ENCODE measurements around the gene PSMD9.
"Not testable (repeated sequence)": the region's sequence is repeated elsewhere in the genome, so short reads cannot be mapped to it uniquely, and the experiment has no call there.

PSMD9 gene, protein sequence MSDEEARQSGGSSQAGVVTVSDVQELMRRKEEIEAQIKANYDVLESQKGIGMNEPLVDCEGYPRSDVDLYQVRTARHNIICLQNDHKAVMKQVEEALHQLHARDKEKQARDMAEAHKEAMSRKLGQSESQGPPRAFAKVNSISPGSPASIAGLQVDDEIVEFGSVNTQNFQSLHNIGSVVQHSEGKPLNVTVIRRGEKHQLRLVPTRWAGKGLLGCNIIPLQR

DNA sequence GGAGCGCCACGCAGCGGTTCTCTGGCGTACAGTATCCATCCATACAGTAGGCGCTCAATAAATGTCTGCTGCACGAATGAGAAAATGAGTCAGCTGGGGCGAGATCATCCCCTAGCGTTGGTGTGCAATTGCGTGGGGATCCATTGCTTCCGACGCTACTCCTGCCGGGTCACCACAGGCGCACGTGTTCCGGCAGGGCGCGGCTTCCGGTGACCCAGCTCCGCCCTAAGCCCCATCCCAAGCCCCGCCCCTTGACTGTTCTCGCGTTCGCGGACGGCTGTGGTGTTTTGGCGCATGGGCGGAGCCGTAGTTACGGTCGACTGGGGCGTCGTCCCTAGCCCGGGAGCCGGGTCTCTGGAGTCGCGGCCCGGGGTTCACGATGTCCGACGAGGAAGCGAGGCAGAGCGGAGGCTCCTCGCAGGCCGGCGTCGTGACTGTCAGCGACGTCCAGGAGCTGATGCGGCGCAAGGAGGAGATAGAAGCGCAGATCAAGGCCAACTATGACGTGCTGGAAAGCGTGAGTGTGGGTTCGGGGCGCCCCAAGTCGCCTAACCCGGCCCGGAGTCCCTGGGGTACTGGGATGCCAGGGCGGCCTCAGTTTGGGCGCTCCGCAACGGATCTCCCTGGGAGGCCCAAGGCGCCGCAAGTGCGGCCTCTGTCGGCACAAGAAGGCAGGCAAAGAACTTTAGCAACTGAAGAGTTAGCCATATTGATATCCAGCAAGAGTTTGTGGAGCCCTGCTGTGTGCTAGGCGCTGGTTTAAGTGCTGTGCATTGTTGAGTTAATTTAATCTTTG is at the start of gene PSMD9:
Gene PSMD9 (plus strand): TSS at position 313 of the 796 bp plus-strand sequence. CDS start 67 bp downstream, at position 380.
- in situ Hi-C loops (cut with MboI; ENCODE audit: low sequenced_read_pairs) = loop anchor here (10.0 kb wide), 2 partner anchors 94 to 194 kb away; partner anchors contain the start of gene RHOF

DNA sequence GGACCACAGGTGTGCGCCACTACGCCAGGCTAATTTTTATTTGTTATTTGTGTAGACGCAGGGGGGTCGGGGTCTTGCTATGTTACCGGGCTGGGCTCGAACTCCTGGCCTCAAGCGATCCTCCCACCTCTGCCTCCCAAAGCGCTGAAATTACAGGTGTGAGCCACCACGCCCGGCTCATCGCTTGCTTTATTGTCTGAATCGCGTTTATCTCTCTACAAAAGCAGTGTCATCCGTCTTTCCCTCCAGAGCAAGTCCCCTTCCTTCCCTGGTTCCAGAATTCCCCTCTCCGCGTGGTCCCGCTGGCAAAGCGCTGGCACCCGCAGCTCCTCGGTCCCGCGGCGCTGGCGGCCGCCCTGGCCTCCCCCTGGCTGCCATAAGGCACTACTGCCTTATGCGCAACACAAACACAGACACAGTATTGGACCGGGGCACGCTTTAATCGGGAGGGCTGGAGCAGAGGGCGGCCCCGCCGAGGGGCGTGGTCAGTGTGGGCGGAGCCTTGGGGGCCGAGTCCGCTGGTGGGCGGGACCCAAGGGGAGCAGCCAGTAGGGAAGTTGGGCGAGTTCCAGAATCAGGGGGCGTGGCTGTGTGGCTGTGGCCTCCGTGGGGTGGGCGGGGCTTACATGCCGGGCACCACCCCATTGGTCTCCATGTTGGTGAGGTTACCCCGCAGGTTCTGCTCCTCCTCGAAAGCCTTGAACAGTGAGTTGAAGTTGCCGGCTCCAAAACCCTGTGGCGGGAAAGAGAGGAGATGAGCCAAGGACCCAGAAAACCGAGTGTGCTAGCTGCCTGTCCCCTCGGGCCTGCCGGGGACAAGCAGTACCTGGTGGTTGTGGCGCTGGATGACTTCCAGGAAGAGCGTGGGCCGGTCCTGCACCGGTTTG is 49.2 kb upstream of the PSMD9 start:
- in situ Hi-C loops (cut with MboI; ENCODE audit: low sequenced_read_pairs) = no loop called here

DNA sequence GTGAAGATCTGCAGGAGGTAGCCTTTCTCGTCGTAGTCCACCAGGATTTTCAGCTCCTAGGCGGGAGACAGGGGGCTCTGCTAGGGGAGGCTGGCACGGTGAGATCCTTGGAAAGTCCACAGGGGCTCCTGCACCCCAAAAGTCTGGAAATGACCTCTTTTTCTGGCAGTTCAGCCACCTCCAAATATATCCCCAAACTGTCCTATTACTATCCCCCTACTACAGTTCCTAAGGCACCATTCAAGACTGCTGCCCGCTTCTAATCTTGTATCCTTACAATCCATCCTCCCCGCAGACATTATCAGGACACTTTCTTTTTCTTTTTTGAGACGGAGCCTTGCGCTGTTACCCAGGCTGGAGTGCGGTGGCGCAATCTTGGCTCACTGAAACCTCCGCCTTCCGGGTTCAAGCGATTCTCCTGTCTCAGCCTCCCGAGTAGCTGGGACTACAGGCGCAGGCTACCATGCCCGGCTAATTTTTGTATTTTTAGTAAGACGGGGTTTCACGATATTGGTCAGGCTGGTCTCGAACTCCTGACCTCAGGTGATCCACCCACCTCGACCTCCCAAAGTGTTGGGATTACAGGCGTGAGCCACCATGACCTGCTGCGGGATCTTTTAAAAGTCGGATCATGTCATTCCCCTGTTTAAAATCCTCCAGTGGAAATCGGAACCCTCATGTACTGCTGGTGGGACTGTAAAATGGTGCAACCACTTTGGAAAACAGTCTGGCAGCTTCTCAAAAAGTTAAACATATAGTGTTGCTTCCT is 48.4 kb upstream of the PSMD9 start:
- in situ Hi-C loops (cut with MboI; ENCODE audit: low sequenced_read_pairs) = no loop called here

DNA sequence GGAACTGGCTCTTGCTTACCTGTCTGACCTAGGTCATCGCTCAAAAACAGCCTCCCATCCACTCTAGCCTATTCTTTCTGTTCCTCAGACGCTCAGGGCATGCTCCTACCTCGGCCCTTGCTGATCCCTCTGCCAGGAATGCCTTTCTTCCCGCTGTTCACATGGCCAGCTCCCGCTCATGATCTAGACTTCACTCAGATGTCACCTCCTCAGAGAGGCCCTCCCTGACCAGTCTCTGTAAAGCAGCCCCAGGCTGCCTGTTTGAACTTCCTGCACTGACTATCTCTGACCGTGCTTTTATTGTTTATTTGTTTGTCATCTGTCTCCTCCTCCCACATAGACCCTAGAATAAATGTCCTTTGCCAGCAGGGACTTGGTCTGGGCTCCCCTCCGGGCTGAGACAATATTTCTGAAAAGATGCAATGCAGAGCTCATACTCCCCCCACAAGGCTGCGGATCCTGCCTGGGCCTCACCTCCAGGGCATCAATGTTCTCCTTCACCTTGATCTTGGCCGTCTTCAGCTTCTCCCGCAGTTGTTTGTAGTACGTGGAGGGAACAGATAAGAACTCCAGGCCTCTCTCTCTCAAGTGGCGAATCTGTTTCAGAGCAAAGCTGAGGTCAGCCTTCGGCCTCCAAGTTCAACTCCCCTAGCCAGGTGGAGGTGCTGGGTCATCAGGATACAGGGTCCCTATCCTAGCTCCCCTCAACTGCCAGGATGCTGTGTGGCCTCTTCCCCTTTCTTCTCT is 45.2 kb upstream of the PSMD9 start:
- in situ Hi-C loops (cut with MboI; ENCODE audit: low sequenced_read_pairs) = no loop called here

DNA sequence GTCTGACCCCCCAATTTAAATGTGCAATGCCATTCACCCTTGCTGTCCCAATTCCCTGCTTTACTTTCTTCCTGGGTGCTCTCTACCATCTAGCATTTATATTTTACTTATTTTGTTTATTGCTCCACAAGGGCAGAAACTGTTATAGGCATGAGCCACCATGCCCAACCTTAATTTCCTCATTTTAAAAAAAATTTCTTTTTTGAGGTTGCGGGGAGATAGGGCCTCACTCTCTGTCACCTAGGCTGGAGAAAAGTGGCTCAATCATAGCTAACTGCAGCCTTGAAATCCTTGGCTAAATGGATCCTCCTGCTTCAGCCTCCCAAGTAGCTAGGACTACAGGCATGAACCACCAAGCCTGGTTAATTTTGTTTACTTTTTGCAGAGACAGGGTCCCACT is 42.9 kb upstream of the PSMD9 start:
- in situ Hi-C loops (cut with MboI; ENCODE audit: low sequenced_read_pairs) = no loop called here

DNA sequence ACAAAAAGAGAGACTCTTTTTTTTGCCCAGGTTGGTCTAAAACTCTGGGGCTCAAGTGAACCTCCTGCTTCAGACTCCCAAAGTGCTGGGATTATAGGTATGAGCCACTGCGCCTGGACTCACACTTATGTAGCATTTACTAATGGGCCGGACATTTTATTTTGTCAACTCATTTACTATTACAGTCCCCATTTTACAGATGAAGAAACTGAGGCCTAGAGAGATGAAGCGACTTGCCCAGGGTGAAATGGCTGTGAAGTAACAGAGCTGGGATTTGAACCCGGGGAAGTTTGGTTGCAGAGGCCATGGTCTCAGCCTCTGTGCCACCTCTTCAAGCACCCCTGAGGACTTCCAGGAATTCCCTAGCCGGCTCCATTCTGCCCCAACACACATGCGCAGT is 39.4 kb upstream of the PSMD9 start:
- in situ Hi-C loops (cut with MboI; ENCODE audit: low sequenced_read_pairs) = no loop called here

DNA sequence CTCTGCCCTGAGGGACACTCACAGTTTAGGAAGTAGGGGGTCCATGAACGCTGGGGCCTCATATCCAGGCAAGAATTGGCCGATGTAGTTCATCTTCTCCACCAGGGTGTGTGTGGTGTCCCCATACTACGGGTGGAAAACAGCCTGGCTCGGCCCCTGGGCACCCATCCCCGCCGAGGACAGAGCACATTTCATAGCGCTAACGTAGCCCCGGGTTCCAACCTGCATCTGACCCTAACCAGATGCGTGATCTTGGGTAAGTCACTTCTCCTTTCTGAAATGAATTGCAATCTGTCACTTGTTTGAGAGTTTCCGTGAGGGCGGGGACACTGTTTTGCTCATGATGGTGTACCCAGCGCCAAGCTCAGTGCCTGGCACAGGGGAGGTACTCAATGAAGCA is 38.9 kb upstream of the PSMD9 start:
- in situ Hi-C loops (cut with MboI; ENCODE audit: low sequenced_read_pairs) = no loop called here

DNA sequence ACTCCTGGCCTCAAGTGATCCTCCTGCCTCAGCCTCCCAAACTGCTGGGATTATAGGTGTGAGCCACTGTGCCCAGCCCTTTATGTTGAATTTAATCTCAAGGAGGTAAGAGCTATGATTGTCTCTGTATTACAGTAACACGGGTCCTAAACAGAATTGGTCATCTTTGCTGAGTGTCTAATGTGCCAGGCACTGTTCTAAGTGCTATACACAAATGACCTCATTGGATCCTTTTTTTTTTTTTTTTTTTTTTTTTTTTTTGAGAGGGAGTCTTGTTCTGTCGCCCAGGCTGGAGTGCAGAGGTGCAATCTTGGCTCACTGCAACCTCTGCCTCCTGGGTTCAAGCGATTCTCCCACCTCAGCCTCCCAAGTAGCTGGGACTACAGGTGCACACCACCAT is 36.2 kb upstream of the PSMD9 start:
- in situ Hi-C loops (cut with MboI; ENCODE audit: low sequenced_read_pairs) = not testable (repeated sequence)

DNA sequence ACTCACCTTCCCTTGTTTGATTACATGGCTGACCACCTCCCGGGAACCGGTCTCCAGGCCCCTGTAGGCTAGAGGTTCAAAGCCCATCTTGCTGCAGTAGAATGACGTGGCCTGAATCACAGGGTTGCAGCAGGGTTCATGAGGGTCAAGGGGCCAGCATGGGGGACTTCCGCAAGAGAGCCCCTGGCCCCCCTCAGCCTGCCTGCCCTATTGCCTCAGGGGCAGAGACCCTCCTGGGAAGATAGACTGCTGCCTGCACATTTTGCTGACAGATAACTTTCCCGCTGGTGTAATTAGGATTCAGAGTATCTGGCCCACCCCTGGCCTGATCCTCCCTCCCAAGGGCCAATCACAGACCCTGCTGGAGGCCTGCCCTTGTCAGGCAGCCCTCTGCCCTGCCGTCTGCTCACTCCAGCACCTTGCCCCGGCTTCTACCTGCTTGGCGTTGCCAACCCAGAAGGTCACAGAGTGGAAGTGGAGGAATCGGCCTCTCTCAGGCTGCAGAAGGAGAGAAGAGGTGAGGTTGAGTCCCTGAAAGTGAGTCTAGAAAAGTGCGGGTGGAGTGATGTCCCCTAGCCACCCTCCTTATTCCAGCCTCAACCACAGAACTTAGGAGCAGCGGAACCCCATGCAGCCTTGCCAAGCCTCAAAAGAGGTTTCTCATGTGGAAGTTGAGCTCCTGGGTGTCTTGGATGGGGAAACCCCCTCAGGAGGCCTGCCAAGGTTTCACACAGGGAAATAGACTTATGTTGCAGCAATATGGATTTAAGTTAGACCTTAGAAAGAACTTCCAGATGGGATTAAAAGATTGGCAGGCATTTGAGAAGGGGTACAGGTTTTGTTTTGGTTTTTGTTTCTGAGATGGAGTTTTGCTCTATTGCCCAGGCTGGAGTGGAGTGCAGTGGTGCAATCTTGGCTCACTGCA is 31.0 kb upstream of the PSMD9 start:
- in situ Hi-C loops (cut with MboI; ENCODE audit: low sequenced_read_pairs) = no loop called here

DNA sequence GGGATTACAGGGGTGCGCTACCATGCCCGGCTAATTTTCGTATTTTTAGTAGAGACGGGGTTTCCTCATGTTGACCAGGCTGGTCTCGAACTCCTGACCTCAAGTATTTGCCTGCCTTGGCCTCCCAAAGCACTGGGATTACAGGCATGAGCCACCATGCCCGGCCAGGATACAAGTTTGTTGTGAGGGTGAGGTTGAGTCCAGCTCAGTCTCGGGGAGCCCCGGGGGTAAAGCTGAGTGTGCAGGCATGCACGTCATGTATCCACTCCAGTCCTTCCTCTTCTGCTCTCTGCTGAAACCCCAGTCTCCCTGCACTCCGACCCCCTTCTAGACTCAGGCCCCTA is 30.3 kb upstream of the PSMD9 start:
- in situ Hi-C loops (cut with MboI; ENCODE audit: low sequenced_read_pairs) = no loop called here

DNA sequence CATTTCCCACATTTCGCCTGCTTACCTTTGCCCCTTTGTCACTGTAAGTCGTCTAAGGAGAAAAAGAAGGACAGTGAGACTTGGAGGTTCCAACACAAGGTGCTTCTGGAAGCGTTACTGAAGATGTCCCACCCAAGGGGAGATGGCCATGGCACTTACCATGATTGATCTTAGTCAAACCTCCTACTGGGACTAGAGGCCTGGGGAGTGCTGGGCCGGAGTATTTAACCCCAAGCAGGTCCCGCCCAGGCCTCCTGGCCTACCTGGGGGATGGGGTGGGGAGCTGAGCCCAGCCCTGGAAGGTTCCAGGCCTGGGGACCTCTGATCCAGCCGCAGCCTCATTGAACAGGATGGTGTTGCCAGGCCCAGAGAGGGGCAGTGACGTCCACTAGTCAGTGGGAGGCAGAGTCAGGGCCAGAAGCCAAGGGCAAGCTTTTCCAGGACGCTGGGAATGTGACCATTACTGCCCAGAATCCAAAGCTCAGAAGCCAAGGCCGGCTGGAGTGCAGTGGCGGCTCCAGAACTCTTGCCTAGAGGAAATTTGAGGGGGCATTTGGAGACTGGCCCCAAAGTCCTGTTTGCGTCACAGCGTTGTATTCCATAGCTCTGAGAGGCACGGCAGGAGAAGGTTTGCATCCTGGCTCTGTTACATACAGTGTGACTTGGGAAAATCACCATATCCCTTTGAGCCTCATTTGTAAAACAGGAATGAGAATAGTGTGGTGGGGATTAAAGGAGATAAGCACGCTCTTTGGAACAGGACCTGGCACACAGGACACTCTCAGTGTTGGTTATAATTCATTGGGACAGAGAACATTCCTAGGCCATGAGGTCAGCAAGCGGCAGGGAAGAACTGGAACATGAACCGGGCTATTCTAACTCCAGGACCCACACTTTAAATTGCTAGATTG is 29.7 kb upstream of the PSMD9 start, which contains the start of gene HPD:
Gene HPD (minus strand): TSS at position 198 of the 911 bp plus-strand sequence. CDS start 36 bp downstream, at position 162.
- in situ Hi-C loops (cut with MboI; ENCODE audit: low sequenced_read_pairs) = no loop called here

DNA sequence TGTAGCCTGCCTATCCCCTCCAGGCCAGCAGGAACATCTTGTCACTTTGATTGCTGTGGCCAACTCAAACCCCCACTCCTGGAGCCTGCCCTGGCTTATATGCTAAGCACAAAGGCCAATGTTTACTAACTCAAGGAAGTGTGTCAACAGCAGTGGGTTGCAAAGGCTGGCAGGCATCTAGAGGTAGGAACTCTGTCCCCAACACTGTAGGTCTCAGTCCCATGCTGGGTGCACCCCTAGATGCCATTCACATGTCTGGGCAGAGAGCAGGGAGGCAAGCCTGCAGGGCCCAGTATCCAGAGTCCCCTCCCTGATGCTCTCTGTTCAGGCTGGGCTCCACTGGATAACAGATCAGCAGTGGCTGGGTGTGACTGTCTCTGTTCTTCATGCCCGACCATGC is 28.3 kb upstream of the PSMD9 start:
- in situ Hi-C loops (cut with MboI; ENCODE audit: low sequenced_read_pairs) = no loop called here

DNA sequence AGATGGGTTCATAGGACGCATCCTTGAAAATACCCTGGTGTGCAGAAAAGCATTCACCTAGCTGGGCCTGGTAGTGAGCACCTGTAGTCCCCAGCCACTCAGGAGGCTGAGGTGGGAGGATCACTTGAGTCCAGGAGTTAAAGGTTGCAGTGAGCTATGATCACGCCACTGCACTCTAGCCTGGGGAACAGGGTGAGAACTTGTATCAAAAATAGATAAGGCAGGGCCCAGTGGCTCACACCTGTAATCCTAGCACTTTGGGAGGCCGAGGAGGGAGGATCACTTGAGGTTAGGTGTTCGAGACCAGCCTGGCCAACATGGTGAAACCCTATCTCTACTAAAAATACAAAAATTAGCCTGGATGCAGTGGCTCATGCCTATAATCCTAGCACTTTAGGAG is 27.9 kb upstream of the PSMD9 start:
- in situ Hi-C loops (cut with MboI; ENCODE audit: low sequenced_read_pairs) = not testable (repeated sequence)

DNA sequence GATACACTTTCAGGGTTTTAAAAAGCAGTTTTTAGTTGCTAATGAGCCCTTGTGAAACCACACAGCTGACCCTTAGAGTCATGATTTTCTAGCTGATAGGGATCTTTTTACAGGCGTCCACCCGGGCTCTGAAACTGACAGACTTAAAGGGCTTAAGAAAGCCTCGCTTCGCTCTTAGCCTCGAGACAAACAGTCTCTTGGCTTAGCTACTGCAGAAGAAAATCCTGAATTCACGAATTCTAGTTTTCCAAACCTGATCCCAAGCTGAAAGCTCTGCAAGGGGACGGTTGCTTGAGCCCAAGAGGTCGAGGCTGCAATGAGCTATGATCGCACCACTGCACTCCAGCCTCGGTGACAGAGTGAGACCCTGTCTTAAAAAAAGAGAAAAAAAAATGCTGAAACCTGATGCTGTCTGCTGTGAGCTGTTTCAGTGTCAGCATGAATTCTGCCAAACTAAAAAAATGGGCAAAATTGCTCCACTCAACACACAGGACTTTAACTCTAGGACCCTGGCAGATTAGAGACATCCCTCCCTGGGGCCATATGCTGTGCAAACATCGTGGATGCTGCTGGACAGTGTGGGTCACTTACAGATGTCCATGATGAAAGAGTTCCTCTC is 26.8 kb upstream of the PSMD9 start:
- in situ Hi-C loops (cut with MboI; ENCODE audit: low sequenced_read_pairs) = no loop called here

DNA sequence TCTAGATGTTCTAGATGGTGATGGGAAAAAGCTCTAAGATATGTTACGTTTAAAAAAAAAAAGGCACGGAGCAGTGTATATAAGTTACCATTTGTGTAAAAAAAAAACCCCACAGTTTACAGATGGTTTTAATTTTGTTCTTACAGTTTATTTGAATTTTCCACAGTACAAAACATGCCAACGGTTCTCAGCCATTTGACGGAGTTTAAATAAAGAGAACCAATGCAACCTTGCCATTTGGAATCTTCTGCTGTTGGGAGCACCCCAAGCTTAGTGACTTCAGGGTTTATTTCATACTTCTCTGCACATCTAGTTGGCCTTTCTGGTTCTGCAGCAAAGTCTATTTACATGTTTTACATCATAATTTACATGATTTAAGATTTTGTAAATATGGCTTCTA is 22.3 kb upstream of the PSMD9 start:
- in situ Hi-C loops (cut with MboI; ENCODE audit: low sequenced_read_pairs) = no loop called here

DNA sequence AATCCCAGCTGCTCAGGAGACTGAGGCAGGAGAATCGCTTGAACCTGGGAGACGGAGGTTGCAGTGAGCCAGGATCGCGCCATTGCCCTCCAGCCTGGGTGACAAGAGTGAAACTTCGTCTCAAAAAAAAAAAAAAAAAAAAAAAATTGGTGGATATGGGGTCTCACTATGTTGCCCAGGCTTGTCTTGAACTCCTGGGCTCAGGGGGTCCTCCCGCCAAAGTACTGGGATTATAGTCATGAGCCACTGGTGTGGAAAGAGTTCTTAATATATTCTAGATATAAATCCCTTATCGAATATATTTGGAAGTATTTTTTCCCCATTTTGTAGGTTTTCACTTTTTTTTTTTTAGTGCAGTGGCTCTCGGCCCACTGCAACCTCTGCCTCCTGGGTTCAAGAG is 19.4 kb upstream of the PSMD9 start:
- in situ Hi-C loops (cut with MboI; ENCODE audit: low sequenced_read_pairs) = not testable (repeated sequence)

DNA sequence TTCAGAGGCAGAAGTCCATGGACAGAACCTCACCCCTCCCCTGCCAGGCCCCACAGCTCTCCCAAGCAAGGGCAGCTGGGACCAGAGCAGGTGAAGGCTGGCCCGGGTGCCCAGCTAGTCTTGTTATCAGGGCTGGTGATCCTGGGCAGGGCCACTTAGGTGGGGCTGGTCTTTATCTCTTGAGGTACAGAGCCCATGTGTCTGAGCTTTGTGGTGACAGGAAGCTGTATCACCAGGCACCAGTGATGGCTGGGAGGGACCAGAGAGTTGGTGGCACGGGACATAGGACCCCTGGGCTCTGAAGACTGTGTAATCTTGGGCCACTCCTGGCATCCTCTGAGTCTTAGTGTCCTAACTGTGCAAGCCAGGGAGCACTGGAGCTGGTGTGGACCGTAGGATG is 17.1 kb upstream of the PSMD9 start:
- in situ Hi-C loops (cut with MboI; ENCODE audit: low sequenced_read_pairs) = no loop called here

All from HL-60/S4 treated with retinoic acid at 250 ng/mL for 4 days and 3 days (cell line).